NB4 (cell line): ENCODE results near the gene SHC2.

Experiments
- DNase-seq: peaks from one replicate; pipeline ENCODE4 v3.0.0; 2010; ENCODE audit warnings: low read depth
- H3K4me3 ChIP-seq: one replicate; pipeline ENCODE4 v1.5.1; 2011; ENCODE audit warnings: mild to moderate bottlenecking, low read depth, low read length, moderate library complexity
- MYC ChIP-seq: IDR thresholded peaks from 2 replicates; pipeline ENCODE4 v1.6.1; 2011; ENCODE audit warnings: low read depth, low read length
- POLR2A ChIP-seq: IDR thresholded peaks from 2 replicates; pipeline ENCODE4 v1.6.1; 2011; ENCODE audit warnings: mild to moderate bottlenecking; ENCODE audit not compliant: insufficient read length; ENCODE audit errors: extremely low read depth
- TF ChIP-seq, protein P1 (sequence below): IDR thresholded peaks from 2 replicates; pipeline ENCODE4 v1.6.1; 2011; ENCODE audit warnings: low read depth, low read length
- TF ChIP-seq, protein P2 (sequence below): IDR thresholded peaks from one replicate; pipeline ENCODE4 v1.5.1; 2012; ENCODE audit warnings: low read depth, low read length

Gene SHC2

GRCh38 chr19:488505-489417 lies 27.9 kb upstream of the SHC2 start:
- DNase-seq, result peak; percentile 92
- peak overlapping the region; percentile 62 for H3K4me3 ChIP-seq
- TF ChIP-seq, protein P1, sequence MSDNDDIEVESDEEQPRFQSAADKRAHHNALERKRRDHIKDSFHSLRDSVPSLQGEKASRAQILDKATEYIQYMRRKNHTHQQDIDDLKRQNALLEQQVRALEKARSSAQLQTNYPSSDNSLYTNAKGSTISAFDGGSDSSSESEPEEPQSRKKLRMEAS, result peak; percentile 47
- TF ChIP-seq, protein P2, sequence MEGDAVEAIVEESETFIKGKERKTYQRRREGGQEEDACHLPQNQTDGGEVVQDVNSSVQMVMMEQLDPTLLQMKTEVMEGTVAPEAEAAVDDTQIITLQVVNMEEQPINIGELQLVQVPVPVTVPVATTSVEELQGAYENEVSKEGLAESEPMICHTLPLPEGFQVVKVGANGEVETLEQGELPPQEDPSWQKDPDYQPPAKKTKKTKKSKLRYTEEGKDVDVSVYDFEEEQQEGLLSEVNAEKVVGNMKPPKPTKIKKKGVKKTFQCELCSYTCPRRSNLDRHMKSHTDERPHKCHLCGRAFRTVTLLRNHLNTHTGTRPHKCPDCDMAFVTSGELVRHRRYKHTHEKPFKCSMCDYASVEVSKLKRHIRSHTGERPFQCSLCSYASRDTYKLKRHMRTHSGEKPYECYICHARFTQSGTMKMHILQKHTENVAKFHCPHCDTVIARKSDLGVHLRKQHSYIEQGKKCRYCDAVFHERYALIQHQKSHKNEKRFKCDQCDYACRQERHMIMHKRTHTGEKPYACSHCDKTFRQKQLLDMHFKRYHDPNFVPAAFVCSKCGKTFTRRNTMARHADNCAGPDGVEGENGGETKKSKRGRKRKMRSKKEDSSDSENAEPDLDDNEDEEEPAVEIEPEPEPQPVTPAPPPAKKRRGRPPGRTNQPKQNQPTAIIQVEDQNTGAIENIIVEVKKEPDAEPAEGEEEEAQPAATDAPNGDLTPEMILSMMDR, result no peak
- TF ChIP-seq MYC, result peak; percentile 64
- peak; percentile 69 for TF ChIP-seq POLR2A

DNA sequence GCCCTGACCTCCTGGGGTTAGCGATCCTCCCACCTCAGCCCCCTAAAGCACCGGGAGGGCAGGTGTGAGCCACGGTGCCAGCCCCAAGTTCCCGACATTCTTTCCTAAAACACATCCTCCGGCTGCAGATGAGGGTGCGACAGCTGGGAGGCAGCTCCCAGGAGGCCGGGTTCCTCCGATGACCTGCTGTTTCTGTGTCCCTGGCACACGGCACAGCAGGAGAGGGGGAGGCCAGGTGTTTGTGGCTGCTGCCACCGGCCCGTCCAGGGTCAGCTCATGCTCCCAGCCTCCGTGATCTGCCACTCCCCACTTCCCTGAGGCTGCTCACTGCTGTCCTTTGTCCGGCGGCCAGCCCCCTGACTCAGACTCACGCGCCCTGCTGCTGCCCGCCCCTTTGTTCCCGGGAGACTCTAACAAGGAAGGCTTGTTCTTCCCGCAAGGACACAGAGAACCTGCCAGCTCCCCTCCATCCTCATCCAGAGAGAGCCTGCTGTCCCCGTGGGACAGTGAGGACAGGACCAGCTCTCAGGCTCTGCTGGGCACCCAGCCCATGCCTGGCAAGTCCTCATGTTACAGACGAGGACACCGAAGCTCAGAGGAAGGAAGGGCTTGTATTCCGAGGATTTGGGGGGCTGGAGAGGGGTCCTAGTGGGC lies 24.9 kb upstream of the SHC2 start:
- H3K4me3 ChIP-seq, result no peak overlapping the region
- DNase-seq, result no peak
- TF ChIP-seq POLR2A (no peak), MYC (no peak)
- TF ChIP-seq, protein P1, result no peak
- TF ChIP-seq, protein P2, result no peak

DNA sequence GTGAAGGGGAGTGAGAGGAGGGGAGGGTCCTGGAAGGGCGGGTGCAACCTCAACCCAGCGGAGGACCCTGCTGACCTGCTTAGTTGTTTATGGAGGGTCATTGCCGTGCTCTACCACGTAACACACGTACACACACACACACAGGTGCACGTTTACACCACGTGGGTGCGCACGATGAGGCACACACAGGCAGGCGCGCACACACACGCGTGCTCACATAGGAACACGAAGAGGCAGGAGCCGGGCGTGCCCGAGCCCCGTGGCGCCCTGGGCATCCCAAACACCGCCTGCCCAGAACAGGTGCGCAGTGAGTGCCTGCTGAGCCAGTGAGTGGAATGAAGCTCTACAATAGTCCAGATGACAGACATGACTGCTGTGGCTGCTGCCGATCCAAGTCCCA lies 24.2 kb upstream of the SHC2 start:
- H3K4me3 ChIP-seq, result no peak overlapping the region
- DNase-seq, result no peak
- TF ChIP-seq POLR2A (no peak), MYC (no peak)
- TF ChIP-seq, protein P2, result no peak
- TF ChIP-seq, protein P1, result no peak

DNA sequence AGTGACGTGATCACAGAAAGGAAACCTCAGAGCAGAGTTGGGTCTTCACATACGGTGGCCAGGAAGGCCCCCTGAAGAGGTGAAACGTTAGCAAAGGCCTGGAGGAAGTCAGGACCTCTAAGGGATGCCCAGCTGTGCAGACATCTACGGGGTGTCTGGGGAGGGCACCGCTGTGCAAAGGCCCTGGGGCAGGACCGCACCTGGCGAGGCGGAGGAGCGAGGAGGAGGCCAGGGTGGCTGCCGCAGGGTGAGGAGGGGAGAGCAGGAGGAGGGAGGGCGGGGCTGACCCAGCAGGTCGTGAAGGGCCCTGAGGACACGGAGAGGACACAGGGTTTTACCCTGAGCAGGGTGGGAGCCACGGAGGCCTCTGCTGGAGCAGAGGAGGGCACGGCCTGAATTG lies 23.7 kb upstream of the SHC2 start:
- no peak for TF ChIP-seq MYC
- TF ChIP-seq, protein P2, result no peak
- TF ChIP-seq POLR2A, result no peak
- TF ChIP-seq, protein P1, result no peak
- H3K4me3 ChIP-seq, result no peak overlapping the region
- no peak for DNase-seq

GRCh38 chr19:483332-484072 lies 22.7 kb upstream of the SHC2 start:
- TF ChIP-seq POLR2A (no peak), MYC (no peak)
- TF ChIP-seq, protein P2, result no peak
- TF ChIP-seq, protein P1, result no peak

More at GRCh38 chr19:483332-484072, 22.7 kb upstream of the SHC2 start:
- H3K4me3 ChIP-seq, result no peak overlapping the region
- no peak for DNase-seq
